H1 (cell line): Measurements from ENCODE around the gene GRM5. TPM values are rescaled to one million over a fixed set of nuclear protein-coding genes. Genes with fewer than 3 reads are reported as not detected.

Source experiments
- CTCF ChIA-PET: fragments of 300-600 bp; sonication (Branson Sonifier 250); formaldehyde crosslinking; loops from one replicate; lab custom pipeline; 2021; ENCODE audit not compliant: partially characterized antibody; lab: Charles Lee
- POLR2A ChIA-PET: fragments of 300-600 bp; sonication (Branson Sonifier 250); formaldehyde crosslinking; loops from one replicate; lab custom pipeline; 2021; ENCODE audit warnings: inconsistent platforms; ENCODE audit not compliant: partially characterized antibody; lab: Charles Lee
- DNase-seq, 2 experiments: peaks; one replicate each; pipeline versions ENCODE4 v3.0.0 to v3.0.0-alpha.2; 2010 to 2022; ENCODE audit warnings: low spot score in 2 of 2, low read depth in 1 of 2, mixed read lengths in 1 of 2
- FAIRE-seq: peaks from 2 replicates; lab custom pipeline; 2011; peaks lifted over from hg19 to GRCh38; lab: Jason Lieb, UNC
- H2AFZ ChIP-seq: 2 replicates; pipeline ENCODE4 v1.8.1; 2012; ENCODE audit warnings: low read length, inconsistent platforms
- H2AK5ac ChIP-seq: 2 replicates; pipeline ENCODE4 v1.6.1; 2013; ENCODE audit warnings: low read depth, low read length
- H2BK120ac ChIP-seq: replicated peaks from 2 replicates; pipeline ENCODE3; 2013; ENCODE audit warnings: low read depth, low read length, inconsistent platforms
- H2BK12ac ChIP-seq: 2 replicates; pipeline ENCODE4 v1.6.1; 2013; ENCODE audit warnings: low read depth, low read length
- H2BK15ac ChIP-seq: 2 replicates; pipeline ENCODE4 v1.6.1; 2013; ENCODE audit warnings: low read length
- H2BK20ac ChIP-seq: 2 replicates; pipeline ENCODE4 v1.6.1; 2013; ENCODE audit warnings: low read length
- H2BK5ac ChIP-seq: 2 replicates; pipeline ENCODE4 v1.6.1; 2013; ENCODE audit warnings: low read depth, low read length
- H3K14ac ChIP-seq: 2 replicates; pipeline ENCODE4 v1.6.1; 2013; ENCODE audit warnings: inconsistent platforms; ENCODE audit not compliant: insufficient read length
- H3K18ac ChIP-seq: 2 replicates; pipeline ENCODE4 v1.6.1; 2013; ENCODE audit warnings: low read length; ENCODE audit errors: extremely low read depth
- H3K23ac ChIP-seq: 2 replicates; pipeline ENCODE4 v1.6.1; 2013; ENCODE audit warnings: inconsistent platforms; ENCODE audit not compliant: insufficient read length
- H3K23me2 ChIP-seq: 2 replicates; pipeline ENCODE4 v1.6.1; 2013; ENCODE audit warnings: low read depth, low read length
- H3K27ac ChIP-seq: 2 replicates; pipeline ENCODE4 v1.6.1; 2011; ENCODE audit warnings: low read depth, low read length, inconsistent platforms
- H3K27me3 ChIP-seq, 4 experiments: replicated peaks in 1 of 4; 1 replicate in 1 of 4; 2 replicates in 3 of 4; pipeline versions ENCODE4 v1.6.1 to v1.8.1; 2011 to 2013; ENCODE audit warnings: low read length in 3 of 4, mild to moderate bottlenecking in 3 of 4, inconsistent platforms in 2 of 4, mixed read lengths in 2 of 4, moderate library complexity in 1 of 4; ENCODE audit not compliant: control insufficient read depth in 3 of 4, insufficient read depth in 3 of 4; ENCODE audit errors: extremely low read depth in 1 of 4
- H3K36me3 ChIP-seq, 4 experiments: 2 replicates each; pipeline versions ENCODE4 v1.6.1 to v1.8.1; 2011 to 2013; ENCODE audit warnings: mild to moderate bottlenecking in 4 of 4, low read length in 3 of 4, moderate library complexity in 2 of 4, control low read depth in 1 of 4, inconsistent platforms in 1 of 4; ENCODE audit not compliant: insufficient read depth in 4 of 4, control insufficient read depth in 2 of 4
- H3K4ac ChIP-seq: replicated peaks from 2 replicates; pipeline ENCODE3; 2013; ENCODE audit warnings: low read length, low read depth, mixed read lengths, inconsistent platforms; ENCODE audit not compliant: insufficient read length
- H3K4me1 ChIP-seq, 4 experiments: replicated peaks in 1 of 4; 1 replicate in 1 of 4; 2 replicates in 3 of 4; pipeline versions ENCODE4 v1.6.1 to v1.8.1; 2011 to 2013; ENCODE audit warnings: low read length in 3 of 4, inconsistent platforms in 2 of 4, mixed read lengths in 1 of 4; ENCODE audit not compliant: insufficient read depth in 4 of 4, control insufficient read depth in 3 of 4
- H3K4me2 ChIP-seq, 2 experiments: 2 replicates each; pipeline versions ENCODE4 v1.6.1 to v1.8.1; 2011 to 2013; ENCODE audit warnings: low read depth in 2 of 2, low read length in 2 of 2, control low read depth in 1 of 2, inconsistent platforms in 1 of 2, mild to moderate bottlenecking in 1 of 2; ENCODE audit not compliant: insufficient read depth in 1 of 2
- H3K4me3 ChIP-seq, 4 experiments: fragments of 200-600, 300-600 bp in 1 of 4; sonication (generic), shearing (Covaris generic), sonication (Bioruptor Twin) in 1 of 4; 2 replicates each; pipeline versions ENCODE4 v1.5.1 to v1.8.1; 2011 to 2016; ENCODE audit warnings: low read length in 4 of 4, low read depth in 3 of 4, control low read depth in 2 of 4, inconsistent platforms in 2 of 4, mild to moderate bottlenecking in 2 of 4, mixed read lengths in 1 of 4, moderate library complexity in 1 of 4; ENCODE audit not compliant: insufficient read depth in 2 of 4; ENCODE audit errors: extremely low read depth in 1 of 4
- H3K56ac ChIP-seq: replicated peaks from 2 replicates; pipeline ENCODE3; 2013; ENCODE audit warnings: low read depth, mild to moderate bottlenecking, mixed read lengths, low read length, inconsistent platforms; ENCODE audit not compliant: insufficient read length
- H3K79me1 ChIP-seq: 2 replicates; pipeline ENCODE4 v1.6.1; 2013; ENCODE audit warnings: low read depth, low read length, control low read depth
- H3K79me2 ChIP-seq, 2 experiments: 2 replicates each; pipeline versions ENCODE4 v1.6.1 to v1.8.1; 2012 to 2013; ENCODE audit warnings: low read length in 2 of 2, mild to moderate bottlenecking in 2 of 2, inconsistent platforms in 1 of 2; ENCODE audit not compliant: insufficient read depth in 2 of 2, control insufficient read depth in 1 of 2
- H3K9ac ChIP-seq, 4 experiments: replicated peaks in 1 of 4; 1 replicate in 1 of 4; 2 replicates in 3 of 4; pipeline versions ENCODE4 v1.6.1 to v1.8.1; 2011 to 2013; ENCODE audit warnings: low read depth in 3 of 4, low read length in 3 of 4, control low read depth in 2 of 4, mild to moderate bottlenecking in 2 of 4, moderate library complexity in 2 of 4, inconsistent platforms in 1 of 4; ENCODE audit errors: extremely low read depth in 1 of 4
- H3K9me3 ChIP-seq, 2 experiments: 2 replicates each; pipeline versions ENCODE4 v1.6.1 to v1.8.1; 2012 to 2013; ENCODE audit warnings: mild to moderate bottlenecking in 2 of 2, moderate library complexity in 2 of 2, control low read depth in 1 of 2, inconsistent platforms in 1 of 2, low read depth in 1 of 2, low read length in 1 of 2, mixed read lengths in 1 of 2; ENCODE audit not compliant: insufficient read depth in 2 of 2
- H4K20me1 ChIP-seq, 2 experiments: replicated peaks in 1 of 2; 2 replicates each; pipeline versions ENCODE3 to v1.8.1; 2011 to 2013; ENCODE audit warnings: inconsistent platforms in 2 of 2, low read length in 2 of 2, mild to moderate bottlenecking in 1 of 2; ENCODE audit not compliant: insufficient read depth in 2 of 2, control insufficient read depth in 1 of 2
- H4K5ac ChIP-seq: 2 replicates; pipeline ENCODE4 v1.6.1; 2013; ENCODE audit warnings: low read length, low read depth, mixed read lengths, inconsistent platforms; ENCODE audit not compliant: insufficient read length
- H4K8ac ChIP-seq: 2 replicates; pipeline ENCODE4 v1.8.0; 2013; ENCODE audit warnings: mild to moderate bottlenecking, moderate library complexity, low read length, inconsistent platforms; ENCODE audit not compliant: insufficient read depth; ENCODE audit errors: extremely low read depth
- H4K91ac ChIP-seq: replicated peaks from 2 replicates; pipeline ENCODE3; 2013; ENCODE audit warnings: low read length, mixed read lengths, inconsistent platforms; ENCODE audit not compliant: insufficient read length
- ATF2 ChIP-seq: IDR thresholded peaks from 2 replicates; pipeline ENCODE4 v1.6.1; 2012; ENCODE audit warnings: low read length, inconsistent platforms
- BACH1 ChIP-seq: IDR thresholded peaks from 2 replicates; pipeline ENCODE4 v1.6.1; 2012; ENCODE audit warnings: low read length, improper control_type of control experiment
- CEBPB ChIP-seq: IDR thresholded peaks from 2 replicates; pipeline ENCODE4 v1.6.1; 2012; ENCODE audit warnings: low read depth, low read length
- E2F6 ChIP-seq: IDR thresholded peaks from 2 replicates; pipeline ENCODE4 v1.6.1; 2012; ENCODE audit warnings: inconsistent platforms
- EZH2 ChIP-seq: fragments of 200-600 bp; sonication (generic); IDR thresholded peaks from 2 replicates; pipeline ENCODE4 v1.7.1; 2012; ENCODE audit warnings: low read depth, mild to moderate bottlenecking, moderate library complexity, low read length, inconsistent platforms; ENCODE audit not compliant: severe bottlenecking
- JUN ChIP-seq: IDR thresholded peaks from 2 replicates; pipeline ENCODE4 v1.6.1; 2011; ENCODE audit warnings: low read depth, mild to moderate bottlenecking, improper control_type of control experiment, low read length
- JUND ChIP-seq: IDR thresholded peaks from 2 replicates; pipeline ENCODE4 v1.6.1; 2011; ENCODE audit warnings: mild to moderate bottlenecking, improper control_type of control experiment, low read length
- NRF1 ChIP-seq: IDR thresholded peaks from 2 replicates; pipeline ENCODE4 v1.6.1; 2011; ENCODE audit warnings: mild to moderate bottlenecking, low read depth, low read length, improper control_type of control experiment
- SIRT6 ChIP-seq: IDR thresholded peaks from one replicate; pipeline ENCODE4 v1.7.1; 2012; ENCODE audit warnings: low read length, inconsistent platforms
- SP1 ChIP-seq: IDR thresholded peaks from 2 replicates; pipeline ENCODE4 v1.6.1; 2011; ENCODE audit warnings: low read depth, low read length
- WGBS, 2 experiments: shearing (Covaris generic) in 1 of 2; methylation state at CpG; one replicate each; pipeline versions ENCODE4 v1.1.6 to v1.1.7; 2013 to 2015; ENCODE audit warnings: low lambda C conversion rate in 2 of 2, mixed read lengths in 2 of 2, inconsistent platforms in 1 of 2, low coverage in 1 of 2, missing lambda C conversion rate in 1 of 2; ENCODE audit not compliant: insufficient replicate concordance in 2 of 2, insufficient coverage in 1 of 2, insufficient read length in 1 of 2; ENCODE audit errors: extremely low coverage in 1 of 2, missing lambda C conversion rate in 1 of 2; 5-methylcytosine and 5-hydroxymethylcytosine counted together
- polyA plus RNA-seq, 7 experiments: library from polyadenylated mRNA; depleted of rRNA in 3 of 7; stranded (reverse) in 5 of 7; unstranded in 2 of 7; fragments of >200 nt in 5 of 7; fragments of 200-250 nt in 2 of 7; gene quantifications; 1 replicate in 5 of 7; 2 replicates in 1 of 7; 4 replicates in 1 of 7; pipeline versions ENCODE4 v1.2.1 to v1.2.3, GENCODE V29; 2011 to 2013; ENCODE audit warnings: missing spikeins in 2 of 7, mixed read lengths in 2 of 7
- total RNA-seq: library from RNA; stranded (reverse); fragmentation: NEBNext Ultra II Directional; extraction: Animal tissue kit (Norgen Biotek cat#: 25700); gene quantifications from 2 replicates; pipeline ENCODE4 v1.2.1, GENCODE V29; 2021

The GRM5 gene
- total and polyA plus RNA-seq, 2 of the 8 experiments (the other 6 are each of a cell fraction or from before 2014, with no cell fraction given) = 0.15 to 0.43 TPM

GRCh38 chr11:88533001-88533400, 532.8 kb downstream of the GRM5 start:
- Histone ChIP-seq H4K91ac (no peak overlapping the region), H2AFZ (no peak overlapping the region), H3K56ac (no peak overlapping the region), H3K79me2 (no peaks in the 10 kb centered on the region), H2AK5ac (no peak overlapping the region), H3K36me3 (no peaks in the 10 kb centered on the region), H4K8ac (no peak overlapping the region), H3K14ac (no peak overlapping the region), H3K4me1 (no peaks in the 10 kb centered on the region), H3K18ac (no peak overlapping the region), H3K4me2 (no peak overlapping the region), H2BK20ac (no peak overlapping the region), H4K5ac (no peak overlapping the region), H3K4me3 (no peak overlapping the region), H2BK120ac (no peak overlapping the region), H2BK15ac (no peak overlapping the region), H3K23me2 (no peaks in the 10 kb centered on the region), H3K23ac (no peak overlapping the region), H3K79me1 (no peaks in the 10 kb centered on the region), H2BK12ac (no peak overlapping the region), H4K20me1 (no peaks in the 10 kb centered on the region), H3K9me3 (no peaks in the 10 kb centered on the region), H2BK5ac (no peak overlapping the region), H3K9ac (no peak overlapping the region), H3K4ac (no peak overlapping the region), H3K27ac (no peak overlapping the region), H3K27me3 (no peaks in the 10 kb centered on the region)
- POLR2A ChIA-PET = no interaction called here
- TF ChIP-seq JUND (no peak), E2F6 (no peak), NRF1 (no peak), ATF2 (no peak), CEBPB (no peak), JUN (no peak), SP1 (no peak), SIRT6 (no peak), BACH1 (no peak), EZH2 (no peak)
- WGBS, 2 experiments = 91% methylated on average over 1 of the region's 1 CpG; no CpG with 5 or more reads in 1 of the 2 experiments
- FAIRE-seq (no peak), DNase-seq (no peak)
- CTCF ChIA-PET = interaction anchor here (0.8 to 1.4 kb wide), 2 partner anchors 10 to 19 kb away, joined by 3 to 5 read pairs; no protein-coding TSS in a partner anchor
